SK-N-SH treated with all-trans-retinoic acid at 6 μM for 48 hours (cell line): ENCODE data around the gene CST9.

Experiments
- ZFP3 ChIP-seq: fragments of 250-450 bp; sonication (Bioruptor Pico); IDR thresholded peaks from 2 replicates; pipeline ENCODE4 v1.5.0; 2020; ENCODE audit warnings: mild to moderate bottlenecking, moderate library complexity
- ZFP30 ChIP-seq: fragments of 450-650 bp; formaldehyde crosslinking; IDR thresholded peaks from 2 replicates; pipeline ENCODE4 v1.5.0; 2022; ENCODE audit warnings: mild to moderate bottlenecking, moderate library complexity

- TF ChIP-seq ZFP3 (CRISPR knock-in tag), result no peak
- TF ChIP-seq ZFP30 (CRISPR knock-in tag), result no peak
These were observed 18.8 kb downstream of the CST9 start for GRCh38 chr20:23586735-23587525.
